Testis (tissue), 2 donors: ENCODE data around the gene SLC4A8.

Source experiments
- POLR2A ChIP-seq: fragments of 450-650 bp; IDR thresholded peaks from one replicate; pipeline ENCODE4 v1.6.1; 2017; ENCODE audit warnings: antibody characterized with exemption, mild to moderate bottlenecking, moderate library complexity
- TF ChIP-seq, protein P1 (sequence below), 3 experiments: fragments of 450-650 bp in 2 of 3; fragments of 200-600 bp in 1 of 3; sonication (generic) in 1 of 3; IDR thresholded peaks; one replicate each; pipeline ENCODE4 v1.5.1; 2016 to 2019; ENCODE audit warnings: antibody characterized with exemption in 3 of 3, mild to moderate bottlenecking in 2 of 3, moderate library complexity in 1 of 3

DNA sequence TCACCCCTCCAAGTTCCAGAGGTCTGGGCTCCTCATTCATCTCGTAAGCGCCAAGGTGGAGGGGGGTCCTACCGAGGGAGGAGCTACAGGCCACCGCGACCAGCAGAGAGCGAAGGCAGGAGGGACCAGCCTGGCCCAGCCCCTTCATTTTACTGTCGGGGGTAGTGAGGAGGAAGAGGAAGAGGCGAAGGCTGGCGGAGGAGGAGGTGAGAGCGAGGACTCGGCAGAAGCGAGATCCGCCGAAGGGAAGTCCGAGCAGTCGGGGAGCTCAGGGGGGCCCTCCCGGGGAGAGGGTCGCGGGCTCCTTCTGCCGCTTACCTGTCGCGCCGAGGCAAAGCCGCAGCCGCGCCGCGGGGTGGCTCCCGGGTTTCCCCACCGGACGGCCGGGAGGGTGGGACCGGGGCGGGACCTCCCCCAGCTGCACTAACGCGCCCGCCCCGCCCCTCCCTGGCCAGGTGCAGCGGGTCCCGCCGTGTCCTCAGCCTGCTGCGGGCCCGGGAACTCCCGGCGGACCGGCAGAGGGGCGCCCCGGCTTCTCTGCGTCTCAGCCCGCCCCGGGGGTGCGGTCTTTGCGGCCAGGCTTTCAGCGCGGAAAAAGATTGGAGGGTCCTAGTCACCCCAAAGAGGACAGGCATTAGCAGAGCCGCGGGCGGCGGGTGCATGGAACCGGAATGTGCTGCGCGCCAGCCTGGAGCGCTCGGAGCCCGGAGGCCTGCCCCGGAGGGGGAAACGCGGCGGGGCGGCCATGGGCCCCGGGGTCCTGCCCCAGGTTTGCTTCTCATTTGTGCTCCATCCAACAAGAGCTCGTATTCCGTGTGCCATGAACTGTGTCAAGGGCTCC, 33.1 kb upstream of the SLC4A8 start, which contains the start of gene GALNT6:
- no peak for TF ChIP-seq POLR2A
- TF ChIP-seq, protein P1, sequence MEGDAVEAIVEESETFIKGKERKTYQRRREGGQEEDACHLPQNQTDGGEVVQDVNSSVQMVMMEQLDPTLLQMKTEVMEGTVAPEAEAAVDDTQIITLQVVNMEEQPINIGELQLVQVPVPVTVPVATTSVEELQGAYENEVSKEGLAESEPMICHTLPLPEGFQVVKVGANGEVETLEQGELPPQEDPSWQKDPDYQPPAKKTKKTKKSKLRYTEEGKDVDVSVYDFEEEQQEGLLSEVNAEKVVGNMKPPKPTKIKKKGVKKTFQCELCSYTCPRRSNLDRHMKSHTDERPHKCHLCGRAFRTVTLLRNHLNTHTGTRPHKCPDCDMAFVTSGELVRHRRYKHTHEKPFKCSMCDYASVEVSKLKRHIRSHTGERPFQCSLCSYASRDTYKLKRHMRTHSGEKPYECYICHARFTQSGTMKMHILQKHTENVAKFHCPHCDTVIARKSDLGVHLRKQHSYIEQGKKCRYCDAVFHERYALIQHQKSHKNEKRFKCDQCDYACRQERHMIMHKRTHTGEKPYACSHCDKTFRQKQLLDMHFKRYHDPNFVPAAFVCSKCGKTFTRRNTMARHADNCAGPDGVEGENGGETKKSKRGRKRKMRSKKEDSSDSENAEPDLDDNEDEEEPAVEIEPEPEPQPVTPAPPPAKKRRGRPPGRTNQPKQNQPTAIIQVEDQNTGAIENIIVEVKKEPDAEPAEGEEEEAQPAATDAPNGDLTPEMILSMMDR (IDR thresholded peaks at IDR 0.05), result no peak
